Spleen (tissue), 7 donors: ENCODE measurements around the gene CACNA1H.

Source experiments
- POLR2A ChIP-seq, 3 donors: fragments of 450-650 bp; IDR thresholded peaks; one replicate each; pipeline ENCODE4 v1.5.1; 2017; ENCODE audit warnings: antibody characterized with exemption in 3 of 3, mild to moderate bottlenecking in 1 of 3
- TF ChIP-seq, protein P1 (sequence below), 11 experiments: fragments of 200-600 bp in 7 of 11; fragments of 450-650 bp in 4 of 11; sonication (generic) in 4 of 11; IDR thresholded peaks in 8 of 11; conservative IDR thresholded peaks in 3 of 11; 1 replicate in 7 of 11; 2 replicates in 4 of 11; pipeline versions ENCODE4 v1.4.0 to v1.8.0; 2016 to 2021; ENCODE audit warnings: antibody characterized with exemption in 11 of 11, inconsistent platforms in 4 of 11, mild to moderate bottlenecking in 1 of 11
- donor health status: DM: no; HTN: no; CAD: no; lungs with moderate emphysema.
- donor health status: DM: no; HTN: no; CAD: no.
- donor health status: DM: no; HTN: no; CAD: no.

DNA sequence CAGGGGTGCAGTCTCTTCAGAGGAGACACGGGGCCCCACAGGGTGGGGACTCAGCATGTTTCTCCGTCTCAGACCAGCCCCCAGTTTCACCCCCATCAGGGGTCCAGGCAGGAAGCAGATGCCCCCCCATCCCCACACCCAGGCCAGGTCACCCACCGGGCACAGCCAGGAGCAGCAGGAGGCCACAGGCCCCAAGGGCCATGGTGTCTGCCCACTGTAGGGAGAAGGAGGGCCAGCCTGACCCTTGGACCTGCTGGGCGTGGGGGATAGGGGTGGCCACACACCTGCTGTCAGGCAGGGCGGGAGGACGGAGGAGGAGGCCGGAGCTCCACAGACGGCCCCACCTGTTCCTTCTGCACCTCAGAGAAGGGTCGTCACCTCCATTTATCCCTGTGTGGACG is 72.1 kb downstream of the CACNA1H start, which contains the start of gene TPSG1:
- TF ChIP-seq, protein P1, sequence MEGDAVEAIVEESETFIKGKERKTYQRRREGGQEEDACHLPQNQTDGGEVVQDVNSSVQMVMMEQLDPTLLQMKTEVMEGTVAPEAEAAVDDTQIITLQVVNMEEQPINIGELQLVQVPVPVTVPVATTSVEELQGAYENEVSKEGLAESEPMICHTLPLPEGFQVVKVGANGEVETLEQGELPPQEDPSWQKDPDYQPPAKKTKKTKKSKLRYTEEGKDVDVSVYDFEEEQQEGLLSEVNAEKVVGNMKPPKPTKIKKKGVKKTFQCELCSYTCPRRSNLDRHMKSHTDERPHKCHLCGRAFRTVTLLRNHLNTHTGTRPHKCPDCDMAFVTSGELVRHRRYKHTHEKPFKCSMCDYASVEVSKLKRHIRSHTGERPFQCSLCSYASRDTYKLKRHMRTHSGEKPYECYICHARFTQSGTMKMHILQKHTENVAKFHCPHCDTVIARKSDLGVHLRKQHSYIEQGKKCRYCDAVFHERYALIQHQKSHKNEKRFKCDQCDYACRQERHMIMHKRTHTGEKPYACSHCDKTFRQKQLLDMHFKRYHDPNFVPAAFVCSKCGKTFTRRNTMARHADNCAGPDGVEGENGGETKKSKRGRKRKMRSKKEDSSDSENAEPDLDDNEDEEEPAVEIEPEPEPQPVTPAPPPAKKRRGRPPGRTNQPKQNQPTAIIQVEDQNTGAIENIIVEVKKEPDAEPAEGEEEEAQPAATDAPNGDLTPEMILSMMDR (IDR thresholded peaks at IDR 0.05 in 8 of 11, conservative IDR thresholded peaks at IDR 0.05 in 3 of 11) = no peak
- TF ChIP-seq POLR2A (IDR thresholded peaks at IDR 0.05) = no peak
